ENCODE results near the gene ETV1.
A peak's percentile ranks its signal among the peaks of the same experiment; 100 is the strongest.

ETV1 gene

GRCh38 chr7:13915891-13916290 is 73.6 kb downstream of the ETV1 start:
- WGBS (ENCODE audit: insufficient coverage), result 100% methylated on average over 1 of the region's 2 CpGs
- Histone ChIP-seq H3K27ac (ENCODE audit: insufficient read depth in 1 of 2, low read depth in 1 of 2, low read length in 2 of 2, poor library complexity in 1 of 2, severe bottlenecking in 2 of 2) (no peak overlapping the region), H3K36me3 (ENCODE audit: control insufficient read depth in 4 of 4, insufficient read depth in 4 of 4, low read length in 3 of 4) (no peaks in the 10 kb centered on the region), H3K9me3 (ENCODE audit: control extremely low read depth in 1 of 5, control insufficient read depth in 4 of 5, insufficient read depth in 2 of 5, low read depth in 1 of 5, low read length in 4 of 5) (no peaks in the 10 kb centered on the region), H3K27me3 (replicated peaks in 2 of 5; ENCODE audit: control insufficient read depth in 4 of 5, insufficient read depth in 5 of 5, low read length in 4 of 5) (peaks cover 0 to 11% (median 0%) of the 10 kb centered on the region in 5 experiments), H3K4me3 (ENCODE audit: control insufficient read depth in 1 of 7, extremely low read depth in 1 of 7, insufficient read depth in 4 of 7, low read depth in 2 of 7, low read length in 6 of 7) (no peak overlapping the region), H3K4me1 (ENCODE audit: control extremely low read depth in 1 of 4, control insufficient read depth in 4 of 4, insufficient read depth in 4 of 4, low read length in 3 of 4) (peaks cover 4 to 6% (median 5%) of the 10 kb centered on the region in 4 experiments)
- ChIA-PET POLR2A (no interaction called here), CTCF (no interaction called here)
- no peak for DNase-seq

- H3K4me1 ChIP-seq (ENCODE audit: control extremely low read depth in 1 of 4, control insufficient read depth in 4 of 4, insufficient read depth in 4 of 4, low read length in 3 of 4), result peaks cover 13 to 20% (median 16%) of the 10 kb centered on the region in 4 experiments
- H3K4me3 ChIP-seq (ENCODE audit: control insufficient read depth in 1 of 7, extremely low read depth in 1 of 7, insufficient read depth in 4 of 7, low read depth in 2 of 7, low read length in 6 of 7), result no peak overlapping the region
- ChIA-PET POLR2A (no interaction called here), CTCF (no interaction called here)
- no peaks in the 10 kb centered on the region for H3K36me3 ChIP-seq (ENCODE audit: control insufficient read depth in 4 of 4, insufficient read depth in 4 of 4, low read length in 3 of 4)
- WGBS (ENCODE audit: insufficient coverage), result 86% methylated on average over 3 of the region's 4 CpGs
- H3K27ac ChIP-seq (ENCODE audit: insufficient read depth in 1 of 2, low read depth in 1 of 2, low read length in 2 of 2, poor library complexity in 1 of 2, severe bottlenecking in 2 of 2), result no peak overlapping the region
- no peak for DNase-seq
- peaks cover 0 to 13% (median 0%) of the 10 kb centered on the region in 5 experiments for H3K27me3 ChIP-seq (replicated peaks in 2 of 5; ENCODE audit: control insufficient read depth in 4 of 5, insufficient read depth in 5 of 5, low read length in 4 of 5)
- H3K9me3 ChIP-seq (ENCODE audit: control extremely low read depth in 1 of 5, control insufficient read depth in 4 of 5, insufficient read depth in 2 of 5, low read depth in 1 of 5, low read length in 4 of 5), result no peaks in the 10 kb centered on the region
These were observed 76.7 kb downstream of the ETV1 start for GRCh38 chr7:13912715-13913278.

DNA sequence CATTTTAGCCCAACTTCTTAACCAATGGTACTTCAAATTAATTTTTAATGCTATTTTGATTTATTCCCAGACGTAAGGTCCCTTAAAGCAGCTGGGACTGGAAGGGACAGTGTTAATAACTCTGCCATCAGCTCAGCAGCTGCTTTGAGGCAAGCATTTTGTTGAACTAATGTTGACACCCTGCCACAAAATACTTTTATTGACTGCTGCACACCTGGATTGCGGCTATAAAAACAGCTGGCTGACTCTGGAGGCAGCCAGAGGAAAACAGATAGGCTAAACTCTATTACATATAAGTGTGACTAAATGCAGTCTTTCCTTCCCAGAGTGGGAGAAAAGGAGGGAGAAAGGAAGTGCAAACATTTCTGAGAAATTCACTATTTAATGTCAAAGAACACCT is 77.6 kb downstream of the ETV1 start:
- ChIA-PET POLR2A (no interaction called here), CTCF (interaction anchor here (1.0 kb wide), 1 partner anchor 80 kb away, joined by 3 read pairs; no protein-coding TSS in a partner anchor)
- 83% methylated on average over 1 of the region's 2 CpGs for WGBS (ENCODE audit: insufficient coverage)
- no peak for DNase-seq
- no peaks in the 10 kb centered on the region for H3K9me3 ChIP-seq (ENCODE audit: control extremely low read depth in 1 of 5, control insufficient read depth in 4 of 5, insufficient read depth in 2 of 5, low read depth in 1 of 5, low read length in 4 of 5)
- H3K4me1 ChIP-seq (ENCODE audit: control extremely low read depth in 1 of 4, control insufficient read depth in 4 of 4, insufficient read depth in 4 of 4, low read length in 3 of 4), result peaks cover 13 to 20% (median 16%) of the 10 kb centered on the region in 4 experiments
- no peak overlapping the region for H3K27ac ChIP-seq (ENCODE audit: insufficient read depth in 1 of 2, low read depth in 1 of 2, low read length in 2 of 2, poor library complexity in 1 of 2, severe bottlenecking in 2 of 2)
- peaks cover 0 to 13% (median 0%) of the 10 kb centered on the region in 5 experiments for H3K27me3 ChIP-seq (replicated peaks in 2 of 5; ENCODE audit: control insufficient read depth in 4 of 5, insufficient read depth in 5 of 5, low read length in 4 of 5)
- no peak overlapping the region for H3K4me3 ChIP-seq (ENCODE audit: control insufficient read depth in 1 of 7, extremely low read depth in 1 of 7, insufficient read depth in 4 of 7, low read depth in 2 of 7, low read length in 6 of 7)
- H3K36me3 ChIP-seq (ENCODE audit: control insufficient read depth in 4 of 4, insufficient read depth in 4 of 4, low read length in 3 of 4), result no peaks in the 10 kb centered on the region

DNA sequence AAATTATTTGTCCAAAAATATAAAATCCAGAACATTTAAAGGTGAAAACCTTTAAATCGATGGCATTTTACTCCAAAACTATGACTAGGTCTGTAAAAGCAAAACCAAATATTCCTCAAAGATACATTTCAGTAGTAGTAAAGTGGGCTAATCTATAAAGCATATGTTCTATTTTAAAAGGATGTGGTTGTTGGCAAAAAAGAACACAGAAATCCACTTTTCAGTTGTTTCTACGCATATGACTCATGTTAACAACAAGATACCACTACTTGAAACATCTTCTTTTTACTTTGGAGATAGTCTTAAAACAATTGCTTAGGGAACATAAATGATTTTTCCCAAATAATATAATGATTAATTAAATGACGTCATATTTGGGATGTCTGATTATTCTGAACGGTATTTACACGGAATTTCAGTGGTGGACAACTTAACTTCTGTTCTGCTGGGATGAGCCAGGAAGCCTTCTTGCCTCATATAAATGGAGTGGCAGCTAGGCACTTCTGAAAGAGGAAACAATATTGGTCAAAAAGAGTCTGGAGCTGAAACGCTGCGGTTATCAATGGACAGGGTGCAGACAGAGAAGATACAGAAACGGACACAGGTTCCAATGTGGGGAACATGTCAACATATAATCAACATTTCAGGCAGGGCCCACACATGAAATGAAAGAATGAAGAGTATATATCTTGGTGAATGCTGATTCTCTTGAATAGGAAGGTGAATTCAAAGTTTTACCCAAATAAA is 78.5 kb downstream of the ETV1 start:
- no peak overlapping the region for H3K4me3 ChIP-seq (ENCODE audit: control insufficient read depth in 1 of 7, extremely low read depth in 1 of 7, insufficient read depth in 4 of 7, low read depth in 2 of 7, low read length in 6 of 7)
- no peaks in the 10 kb centered on the region for H3K9me3 ChIP-seq (ENCODE audit: control extremely low read depth in 1 of 5, control insufficient read depth in 4 of 5, insufficient read depth in 2 of 5, low read depth in 1 of 5, low read length in 4 of 5)
- H3K27ac ChIP-seq (ENCODE audit: insufficient read depth in 1 of 2, low read depth in 1 of 2, low read length in 2 of 2, poor library complexity in 1 of 2, severe bottlenecking in 2 of 2), result no peak overlapping the region
- peaks cover 0 to 15% (median 0%) of the 10 kb centered on the region in 5 experiments for H3K27me3 ChIP-seq (replicated peaks in 2 of 5; ENCODE audit: control insufficient read depth in 4 of 5, insufficient read depth in 5 of 5, low read length in 4 of 5)
- ChIA-PET CTCF (interaction anchor here (1.0 kb wide), 1 partner anchor 81 kb away, joined by 3 read pairs; no protein-coding TSS in a partner anchor), POLR2A (no interaction called here)
- no peaks in the 10 kb centered on the region for H3K36me3 ChIP-seq (ENCODE audit: control insufficient read depth in 4 of 4, insufficient read depth in 4 of 4, low read length in 3 of 4)
- peak in 2 of 3 donors; percentile 51 to 77 for DNase-seq
- 13% methylated on average over 2 of the region's 8 CpGs for WGBS (ENCODE audit: insufficient coverage)
- peaks cover 13 to 20% (median 16%) of the 10 kb centered on the region in 4 experiments for H3K4me1 ChIP-seq (ENCODE audit: control extremely low read depth in 1 of 4, control insufficient read depth in 4 of 4, insufficient read depth in 4 of 4, low read length in 3 of 4)

DNA sequence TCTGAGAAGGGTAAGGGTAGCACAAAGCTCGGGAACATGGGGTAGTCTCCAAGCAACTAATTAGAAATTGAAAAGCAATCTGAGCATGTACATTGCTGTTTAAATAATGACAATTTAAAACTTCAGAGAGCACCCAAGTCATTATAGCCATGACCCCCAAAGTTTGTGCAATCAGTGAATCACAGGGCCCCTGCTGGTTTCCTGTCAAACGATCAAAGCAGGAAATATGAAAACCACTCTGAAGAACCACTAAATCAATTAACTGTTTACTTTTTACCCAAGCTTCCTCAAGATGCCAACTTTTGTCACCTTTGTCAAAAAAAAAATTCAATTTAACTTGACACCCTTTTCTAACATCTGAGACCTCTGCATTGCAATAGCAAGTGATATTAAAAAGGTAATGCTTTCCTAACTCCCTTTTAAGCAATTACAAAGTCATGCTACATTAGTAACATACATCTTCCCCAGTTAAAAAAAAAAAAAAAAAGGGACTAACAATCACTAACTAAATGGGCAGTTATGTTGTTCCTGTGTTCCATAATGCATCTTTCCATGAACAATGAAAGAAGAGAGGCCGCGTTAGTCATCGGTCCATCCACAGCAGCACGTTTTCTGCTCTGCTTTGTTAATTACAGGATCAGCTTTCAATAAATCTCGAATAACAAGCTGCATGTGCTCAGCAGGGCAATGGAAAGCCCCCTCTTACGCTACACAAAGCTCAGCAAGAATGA is 80.6 kb downstream of the ETV1 start:
- no peak overlapping the region for H3K4me3 ChIP-seq (ENCODE audit: control insufficient read depth in 1 of 7, extremely low read depth in 1 of 7, insufficient read depth in 4 of 7, low read depth in 2 of 7, low read length in 6 of 7)
- ChIA-PET CTCF (interaction anchor here (0.6 to 1.2 kb wide), 3 partner anchors 17 to 164 kb away, joined by 3 read pairs; no protein-coding TSS in a partner anchor), POLR2A (interaction anchor here (0.6 to 0.7 kb wide), 2 partner anchors 13 to 479 kb away, joined by 4 read pairs; no protein-coding TSS in a partner anchor)
- no peaks in the 10 kb centered on the region for H3K36me3 ChIP-seq (ENCODE audit: control insufficient read depth in 4 of 4, insufficient read depth in 4 of 4, low read length in 3 of 4)
- 36% methylated on average over 4 of the region's 8 CpGs for WGBS (ENCODE audit: insufficient coverage)
- H3K9me3 ChIP-seq (ENCODE audit: control extremely low read depth in 1 of 5, control insufficient read depth in 4 of 5, insufficient read depth in 2 of 5, low read depth in 1 of 5, low read length in 4 of 5), result no peaks in the 10 kb centered on the region
- no peak overlapping the region for H3K27ac ChIP-seq (ENCODE audit: insufficient read depth in 1 of 2, low read depth in 1 of 2, low read length in 2 of 2, poor library complexity in 1 of 2, severe bottlenecking in 2 of 2)
- H3K4me1 ChIP-seq (ENCODE audit: control extremely low read depth in 1 of 4, control insufficient read depth in 4 of 4, insufficient read depth in 4 of 4, low read length in 3 of 4), result peaks cover 13 to 20% (median 16%) of the 10 kb centered on the region in 4 experiments
- peak; percentile 45 to 83 (median 71) for DNase-seq
- peaks cover 0 to 15% (median 0%) of the 10 kb centered on the region in 5 experiments for H3K27me3 ChIP-seq (replicated peaks in 2 of 5; ENCODE audit: control insufficient read depth in 4 of 5, insufficient read depth in 5 of 5, low read length in 4 of 5)

DNA sequence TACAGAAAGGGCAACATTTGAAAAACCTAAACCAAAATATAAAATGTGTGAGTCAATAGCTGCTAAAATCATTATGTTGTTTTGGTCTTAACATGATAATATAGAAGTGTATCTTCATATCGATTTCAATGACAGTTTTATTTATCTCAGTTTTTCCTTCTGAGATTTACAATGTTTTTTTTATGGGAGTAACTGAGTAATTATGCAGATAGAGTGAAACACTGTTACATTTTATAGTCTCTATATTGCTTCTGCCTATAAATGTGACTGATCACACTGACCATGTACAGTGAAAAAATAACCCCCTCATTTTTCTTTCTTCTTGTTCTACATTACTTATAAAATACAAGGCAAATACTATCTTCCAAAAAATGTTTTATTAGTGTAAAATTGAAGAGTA is 81.6 kb downstream of the ETV1 start:
- Histone ChIP-seq H3K4me3 (ENCODE audit: control insufficient read depth in 1 of 7, extremely low read depth in 1 of 7, insufficient read depth in 4 of 7, low read depth in 2 of 7, low read length in 6 of 7) (no peak overlapping the region), H3K4me1 (ENCODE audit: control extremely low read depth in 1 of 4, control insufficient read depth in 4 of 4, insufficient read depth in 4 of 4, low read length in 3 of 4) (peaks cover 13 to 20% (median 16%) of the 10 kb centered on the region in 4 experiments), H3K27me3 (replicated peaks in 2 of 5; ENCODE audit: control insufficient read depth in 4 of 5, insufficient read depth in 5 of 5, low read length in 4 of 5) (peaks cover 0 to 13% (median 0%) of the 10 kb centered on the region in 5 experiments), H3K27ac (ENCODE audit: insufficient read depth in 1 of 2, low read depth in 1 of 2, low read length in 2 of 2, poor library complexity in 1 of 2, severe bottlenecking in 2 of 2) (no peak overlapping the region), H3K36me3 (ENCODE audit: control insufficient read depth in 4 of 4, insufficient read depth in 4 of 4, low read length in 3 of 4) (no peaks in the 10 kb centered on the region), H3K9me3 (ENCODE audit: control extremely low read depth in 1 of 5, control insufficient read depth in 4 of 5, insufficient read depth in 2 of 5, low read depth in 1 of 5, low read length in 4 of 5) (no peaks in the 10 kb centered on the region)
- ChIA-PET CTCF (interaction anchor here (0.6 to 1.2 kb wide), 2 partner anchors 16 to 46 kb away, joined by 3 read pairs; no protein-coding TSS in a partner anchor), POLR2A (no interaction called here)
- no peak for DNase-seq
- WGBS (ENCODE audit: insufficient coverage), result no CpG with 5 or more reads among the region's 1 CpG

Measured in common myeloid progenitor, CD34-positive (primary cell).